Inferior parietal cortex (tissue), 1 donor: ENCODE results near the gene HPSE.

Experiments
- DNase-seq: peaks from one replicate; pipeline ENCODE4 v3.0.0-alpha.2; 2016; ENCODE audit errors: extremely low spot score

The HPSE gene

DNA sequence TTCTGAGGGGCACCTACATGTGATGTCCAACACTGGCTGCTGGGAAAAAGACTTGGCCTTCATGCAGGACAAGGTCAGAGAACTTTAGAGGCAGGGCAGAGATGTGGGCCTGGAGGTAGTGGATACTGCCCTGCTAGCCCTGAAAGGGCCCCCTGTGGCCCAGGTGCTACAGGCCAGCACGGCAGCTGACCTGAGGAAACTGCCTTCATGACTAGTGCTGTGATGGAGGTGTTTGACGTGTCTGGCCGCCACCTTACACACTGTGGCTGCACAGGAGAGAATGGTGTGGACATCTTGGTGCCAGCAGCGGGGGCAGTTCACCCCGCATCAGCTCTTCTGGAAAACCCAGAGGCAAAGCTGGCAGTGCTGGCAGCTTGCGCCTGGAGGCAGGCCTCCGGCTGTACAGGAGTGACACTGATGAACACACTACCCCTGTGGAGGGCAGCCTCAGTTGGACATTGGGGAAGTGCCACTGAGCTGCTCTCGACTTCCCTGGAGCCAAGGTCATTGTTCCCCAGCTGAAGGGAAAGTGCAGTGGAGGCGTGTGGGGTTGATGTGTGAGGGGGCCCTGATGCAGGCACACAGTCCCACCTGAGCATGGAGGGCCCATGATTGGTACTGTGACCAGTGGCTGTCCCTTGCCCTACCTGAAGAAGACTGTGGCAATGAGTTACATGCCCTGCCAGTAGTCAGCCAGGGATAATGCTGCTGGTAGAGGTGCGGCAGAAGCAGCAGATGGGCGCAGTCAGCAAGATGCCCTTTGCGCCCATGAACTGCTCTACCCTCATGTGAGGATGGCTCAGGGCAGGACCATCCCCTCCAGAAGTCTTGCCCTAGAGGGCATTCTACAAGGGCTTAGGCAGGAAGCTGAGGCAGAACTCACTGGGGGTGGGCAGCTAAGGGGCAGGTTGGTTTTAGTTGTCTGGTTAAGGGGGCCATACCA is 87.0 kb downstream of the HPSE start:
- no peak for DNase-seq
